ENCODE results near the gene CDH23.

The CDH23 gene

GRCh38 chr10:71754562-71754961, 357.8 kb downstream of the CDH23 start:
- no peak for DNase-seq (ENCODE audit: low read depth in 2 of 2)

GRCh38 chr10:71755179-71755879, 358.6 kb downstream of the CDH23 start:
- DNase-seq (ENCODE audit: low read depth in 2 of 2), result no peak

- no peak for DNase-seq (ENCODE audit: low read depth in 2 of 2)
These were observed 359.8 kb downstream of the CDH23 start for GRCh38 chr10:71756311-71757191.

GRCh38 chr10:71757399-71757922, 360.7 kb downstream of the CDH23 start:
- no peak for DNase-seq (ENCODE audit: low read depth in 2 of 2)

- no peak for DNase-seq (ENCODE audit: low read depth in 2 of 2)
These were observed 364.4 kb downstream of the CDH23 start for GRCh38 chr10:71761105-71761511.

- DNase-seq (ENCODE audit: low read depth in 2 of 2), result no peak
These were observed 364.9 kb downstream of the CDH23 start for GRCh38 chr10:71761541-71762113.

- no peak for DNase-seq (ENCODE audit: low read depth in 2 of 2)
These were observed 365.6 kb downstream of the CDH23 start for GRCh38 chr10:71762324-71762723.

GRCh38 chr10:71763352-71764127, 366.8 kb downstream of the CDH23 start:
- no peak for DNase-seq (ENCODE audit: low read depth in 2 of 2)

- DNase-seq (ENCODE audit: low read depth in 2 of 2), result no peak
These were observed 368.6 kb downstream of the CDH23 start for GRCh38 chr10:71765176-71765904.

GRCh38 chr10:71765906-71766716, 369.4 kb downstream of the CDH23 start:
- DNase-seq (ENCODE audit: low read depth in 2 of 2), result no peak

- DNase-seq (ENCODE audit: low read depth in 2 of 2), result no peak
These were observed 370.1 kb downstream of the CDH23 start for GRCh38 chr10:71766717-71767419.

- DNase-seq (ENCODE audit: low read depth in 2 of 2), result no peak
These were observed 370.8 kb downstream of the CDH23 start for GRCh38 chr10:71767420-71768035.

- DNase-seq (ENCODE audit: low read depth in 2 of 2), result no peak
These were observed 372.6 kb downstream of the CDH23 start for GRCh38 chr10:71769279-71769823.

GRCh38 chr10:71770255-71770654, 373.5 kb downstream of the CDH23 start:
- DNase-seq (ENCODE audit: low read depth in 2 of 2), result no peak

- no peak for DNase-seq (ENCODE audit: low read depth in 2 of 2)
These were observed 374.1 kb downstream of the CDH23 start for GRCh38 chr10:71770789-71771188.

GRCh38 chr10:71771204-71771603, 374.5 kb downstream of the CDH23 start:
- DNase-seq (ENCODE audit: low read depth in 2 of 2), result no peak

- DNase-seq (ENCODE audit: low read depth in 2 of 2), result no peak
These were observed 375.3 kb downstream of the CDH23 start for GRCh38 chr10:71771821-71772617.

- no peak for DNase-seq (ENCODE audit: low read depth in 2 of 2)
These were observed 376.1 kb downstream of the CDH23 start for GRCh38 chr10:71772832-71773220.

Measured in stimulated activated CD8-positive, alpha-beta memory T cell treated with anti-CD3 and anti-CD28 coated beads, Interleukin-2, amount 100 ng/mL, for 48 hours (primary cell).